ENCODE data around the gene FGD3.
A peak's percentile ranks its signal among the peaks of the same experiment; 100 is the strongest.

The FGD3 gene

DNA sequence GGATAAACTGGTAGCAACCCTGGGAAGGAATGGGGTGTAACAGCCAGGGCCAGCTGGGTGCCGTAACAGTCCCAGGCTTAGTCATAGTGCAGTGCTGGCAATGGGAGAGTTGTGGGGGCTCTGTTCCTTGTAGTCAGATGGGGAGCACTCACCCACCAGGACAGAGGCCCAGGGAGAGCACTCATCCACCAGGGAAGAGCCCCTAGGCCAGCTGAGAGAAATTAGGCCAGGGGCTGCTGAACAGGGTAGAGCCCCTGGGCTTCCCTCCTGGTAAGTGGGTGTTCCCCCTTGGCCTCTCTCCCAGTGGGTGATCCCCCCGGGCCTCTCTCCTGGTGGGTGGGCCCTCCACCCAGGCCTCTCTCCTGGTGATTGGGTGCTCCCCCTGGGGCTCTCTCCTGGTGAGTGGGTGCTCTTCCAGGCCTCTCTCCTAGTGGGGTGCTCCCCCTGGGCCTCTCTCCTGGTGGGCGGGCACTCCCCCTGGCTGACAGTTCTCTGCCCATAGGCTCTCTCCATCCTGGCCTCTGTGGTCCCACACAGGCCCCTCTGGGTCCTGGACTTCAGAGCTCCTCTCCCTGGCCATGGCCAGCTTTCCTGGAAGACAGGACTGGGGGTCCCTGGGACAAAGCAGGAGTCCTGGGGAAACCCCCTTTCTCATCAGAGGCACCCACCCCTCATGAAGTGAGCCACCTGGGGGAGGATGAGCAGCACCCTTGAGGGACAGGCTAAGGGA is 13.4 kb downstream of the FGD3 start:
- no peak for DNase-seq

DNA sequence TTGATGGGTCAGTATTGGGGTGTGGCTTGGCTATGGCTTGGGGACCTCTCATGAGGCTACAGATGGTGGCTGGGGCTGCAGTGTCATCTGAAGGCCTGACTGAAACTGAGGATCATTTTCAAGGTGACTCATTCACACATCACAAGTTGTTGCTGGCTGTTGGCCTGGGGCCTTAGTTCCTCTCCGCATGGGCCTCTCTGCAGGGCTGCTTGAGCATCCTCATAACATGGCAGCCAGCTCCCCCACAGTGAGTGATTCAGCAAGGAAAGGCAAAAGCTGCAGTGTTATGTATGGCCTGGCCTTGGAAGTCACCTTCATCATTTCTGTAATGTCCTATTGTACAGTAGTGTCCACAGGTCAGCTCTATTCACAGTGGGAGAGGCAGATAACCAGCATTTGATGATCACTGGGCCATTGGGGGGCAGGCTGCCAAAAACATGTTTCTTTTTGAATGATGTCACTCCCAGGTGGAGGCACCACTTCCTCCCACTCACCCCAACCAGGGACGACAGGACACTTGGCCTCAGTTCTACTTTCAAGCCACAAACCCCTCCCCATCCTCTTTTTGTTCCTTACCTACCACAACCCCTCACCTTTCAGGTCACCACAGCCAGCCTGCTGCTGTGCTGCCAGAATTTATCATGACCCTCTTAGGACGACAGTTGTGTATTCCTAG is 14.4 kb downstream of the FGD3 start:
- DNase-seq, result peak; percentile 37

DNA sequence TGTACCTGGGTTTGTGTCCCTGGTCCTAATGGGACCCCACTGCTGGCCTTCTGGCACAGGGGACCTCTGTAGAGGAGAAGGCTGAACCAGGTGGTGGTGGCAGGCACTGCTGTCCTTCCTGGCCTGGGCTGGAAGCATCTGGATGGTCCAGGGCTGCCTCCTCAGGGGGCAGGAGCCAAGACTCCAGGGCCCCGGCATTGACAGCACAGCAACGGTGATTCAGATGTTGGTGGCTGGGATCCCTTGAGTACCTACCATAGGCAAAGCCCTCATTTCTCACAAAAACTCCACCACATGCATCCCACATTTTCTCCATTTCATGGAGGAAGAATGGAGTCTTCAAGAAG is 15.0 kb downstream of the FGD3 start:
- no peak for DNase-seq

DNA sequence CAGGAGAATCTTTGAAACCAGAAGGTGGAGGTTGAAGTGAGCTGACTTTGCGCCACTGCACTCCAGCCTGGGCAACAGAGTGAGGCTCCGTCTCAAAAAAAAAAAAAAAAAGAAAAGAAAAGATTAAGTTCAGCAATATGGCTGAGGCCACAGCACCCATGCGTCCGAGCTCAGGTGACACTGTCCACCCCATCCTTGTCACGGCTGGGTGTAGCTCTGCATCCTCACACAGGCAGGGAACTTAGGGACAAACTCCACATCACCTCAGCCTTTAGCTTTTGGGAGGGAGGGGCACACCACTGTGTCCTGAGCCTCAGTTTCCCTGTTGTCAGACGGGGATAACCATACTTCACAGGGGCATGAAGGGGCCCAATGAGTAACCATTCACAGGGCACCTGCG is 15.5 kb downstream of the FGD3 start:
- DNase-seq, result no peak

DNA sequence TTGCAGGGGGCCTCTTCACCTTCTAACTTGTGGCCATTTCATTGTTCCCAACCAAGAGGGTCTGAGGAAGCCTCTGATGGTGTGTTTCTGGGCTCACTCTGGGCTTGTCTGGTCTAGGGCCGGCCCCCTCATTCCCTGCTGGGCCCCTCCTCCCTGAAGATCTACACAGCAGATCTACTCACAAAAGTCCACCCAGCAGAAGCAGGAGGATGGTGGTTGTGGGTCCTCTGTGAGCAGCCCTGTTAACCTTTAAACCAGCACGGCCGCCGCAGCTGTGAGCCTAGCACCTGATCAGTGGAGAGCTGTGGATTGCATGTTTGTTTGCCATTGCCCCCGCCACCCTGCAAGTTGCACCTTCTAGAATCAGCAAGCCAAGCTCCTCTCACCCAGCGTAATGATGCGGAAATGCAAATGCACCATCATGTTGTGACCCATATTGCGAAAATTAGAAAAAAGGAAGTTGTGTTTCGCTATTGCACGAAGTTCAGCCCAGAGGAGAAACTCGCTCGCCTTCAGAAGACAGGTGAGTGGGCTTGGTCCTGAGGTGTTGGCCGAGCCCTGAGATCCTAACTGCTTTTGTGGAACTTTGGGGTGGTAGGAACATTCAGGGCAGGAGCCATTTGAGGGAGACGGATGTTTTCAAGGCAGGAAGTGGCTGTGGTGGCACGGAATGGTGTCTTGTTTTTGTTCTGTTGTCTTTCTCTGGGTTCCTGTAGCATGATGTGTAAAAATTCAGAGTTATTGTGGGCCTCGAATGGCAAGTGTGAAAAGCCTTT is 16.7 kb downstream of the FGD3 start:
- peak; percentile 85 for DNase-seq

DNA sequence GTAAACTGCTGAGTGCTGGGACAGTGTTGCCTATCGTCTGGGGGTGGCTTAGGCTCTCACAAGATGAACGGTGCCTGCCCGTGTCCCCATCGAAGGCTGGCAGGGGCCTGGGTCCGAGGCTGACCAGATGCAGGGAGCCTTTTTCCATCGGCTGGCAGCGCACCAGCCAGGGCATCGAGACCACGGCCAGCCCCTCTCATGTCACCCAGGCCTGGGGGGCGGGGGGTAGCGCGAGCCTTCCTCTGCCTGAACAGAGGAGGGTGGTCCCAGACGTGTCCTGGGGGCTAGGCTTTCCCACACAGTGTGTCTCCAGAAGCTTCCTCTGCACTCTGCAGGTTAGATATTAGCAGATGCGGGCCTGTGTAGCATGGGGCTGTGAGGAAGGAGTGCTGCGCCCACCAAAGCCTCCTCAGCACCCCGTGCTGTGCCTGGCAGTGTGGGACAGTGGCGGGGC is 17.3 kb downstream of the FGD3 start:
- no peak for DNase-seq

DNA sequence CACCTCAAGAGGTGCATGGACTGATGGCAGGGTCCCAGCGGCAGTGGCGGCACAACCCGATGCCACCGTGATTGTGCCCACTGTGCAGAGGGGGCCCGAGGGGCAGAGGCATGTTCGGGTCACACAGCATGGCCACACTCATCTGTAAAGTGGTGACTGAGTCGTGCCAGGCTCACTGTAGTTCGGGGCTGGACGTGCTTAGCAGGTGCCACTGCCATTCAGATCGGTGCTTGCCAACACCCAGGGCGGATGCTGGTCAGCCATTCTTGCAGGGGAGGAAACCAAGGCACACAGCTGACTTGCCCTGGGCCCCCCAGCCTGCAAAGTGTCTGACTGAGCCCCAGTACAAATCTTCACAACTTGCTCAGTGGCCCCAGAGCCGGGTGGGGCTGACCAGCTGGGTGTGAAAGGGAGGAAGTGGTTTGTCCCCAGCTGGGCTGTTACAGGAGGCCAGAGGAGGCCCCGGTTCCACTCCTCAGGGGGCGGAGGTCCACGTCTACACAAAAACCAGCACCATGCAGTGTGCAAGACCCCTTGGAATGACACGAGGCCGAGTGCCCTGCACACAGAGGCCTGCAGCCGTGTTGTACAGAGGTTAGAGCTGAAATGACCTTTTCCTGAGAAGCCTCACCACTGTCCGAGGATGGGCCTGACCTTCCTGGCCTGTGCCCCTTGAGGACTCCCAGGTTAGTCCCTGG is 17.9 kb downstream of the FGD3 start:
- peak; percentile 61 for DNase-seq

DNA sequence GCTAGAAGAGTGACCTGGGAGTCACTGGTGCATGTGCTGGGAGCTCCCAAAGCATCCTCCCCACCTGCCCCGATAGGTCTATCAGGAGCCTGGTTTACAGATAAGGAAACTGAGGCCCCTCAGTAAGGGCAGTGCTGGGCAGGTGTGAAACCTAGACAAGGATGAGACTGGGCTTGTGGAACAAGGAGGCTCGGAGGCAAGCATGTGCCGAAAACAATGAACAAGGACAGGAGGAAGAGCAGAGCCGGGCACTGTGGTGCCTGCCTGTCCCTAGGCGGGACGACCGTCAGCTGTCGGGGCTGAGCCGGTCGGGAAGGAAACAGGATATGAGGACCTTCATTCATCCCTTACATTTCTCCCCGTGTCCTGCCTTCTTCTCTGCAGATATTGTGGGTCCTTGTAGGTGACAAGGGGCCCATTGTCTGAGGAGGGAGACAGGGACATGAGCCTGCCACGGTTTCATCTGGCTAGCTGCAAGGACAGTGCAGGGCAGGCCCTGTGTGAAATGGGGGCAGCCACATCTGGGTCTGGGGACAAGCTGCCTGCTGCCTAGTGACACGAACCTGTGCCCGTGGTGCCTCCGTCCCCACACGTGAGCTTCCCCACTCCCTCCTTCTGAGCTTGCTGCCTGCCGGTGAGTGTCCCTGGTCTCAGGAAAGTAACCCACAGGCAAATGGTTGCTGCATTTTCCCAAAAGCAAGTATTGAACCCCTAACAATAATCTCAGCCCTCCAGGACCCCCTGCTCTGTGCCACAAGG is 18.6 kb downstream of the FGD3 start:
- peak; percentile 25 for DNase-seq

DNA sequence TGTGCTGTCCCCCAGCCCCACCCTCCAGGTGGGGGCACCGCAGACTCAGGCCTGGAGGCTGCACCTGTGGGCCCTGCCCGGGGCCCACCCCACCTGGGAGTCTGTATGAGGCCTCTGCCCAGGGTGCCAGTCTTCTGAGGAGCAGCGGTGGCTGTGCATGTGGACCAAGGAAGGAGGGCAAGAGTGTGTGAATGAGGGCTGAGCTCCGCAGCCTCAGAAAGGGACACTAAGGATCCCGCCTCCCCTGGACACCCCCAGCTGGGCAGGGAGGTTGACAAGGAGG is 19.1 kb downstream of the FGD3 start:
- no peak for DNase-seq

DNA sequence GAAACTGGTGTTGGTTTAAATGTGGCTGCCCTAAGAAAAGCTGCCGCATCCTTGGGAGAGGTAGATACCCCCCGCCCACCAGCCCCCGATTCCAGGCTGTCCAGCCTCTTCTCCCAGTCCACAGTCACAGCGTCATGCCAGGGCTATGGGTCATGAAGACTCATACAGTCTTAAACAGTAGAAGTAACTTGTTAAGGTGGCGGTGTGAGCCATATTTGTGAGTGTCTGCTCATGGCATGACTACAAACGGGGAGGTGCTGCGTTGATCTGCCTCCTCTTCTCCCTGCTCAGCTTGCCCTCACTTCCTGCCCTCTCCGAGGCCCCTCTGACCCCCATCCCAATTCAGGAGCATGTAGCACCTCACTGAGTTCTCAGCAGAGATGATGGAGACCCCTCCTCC is 20.8 kb downstream of the FGD3 start:
- no peak for DNase-seq

DNA sequence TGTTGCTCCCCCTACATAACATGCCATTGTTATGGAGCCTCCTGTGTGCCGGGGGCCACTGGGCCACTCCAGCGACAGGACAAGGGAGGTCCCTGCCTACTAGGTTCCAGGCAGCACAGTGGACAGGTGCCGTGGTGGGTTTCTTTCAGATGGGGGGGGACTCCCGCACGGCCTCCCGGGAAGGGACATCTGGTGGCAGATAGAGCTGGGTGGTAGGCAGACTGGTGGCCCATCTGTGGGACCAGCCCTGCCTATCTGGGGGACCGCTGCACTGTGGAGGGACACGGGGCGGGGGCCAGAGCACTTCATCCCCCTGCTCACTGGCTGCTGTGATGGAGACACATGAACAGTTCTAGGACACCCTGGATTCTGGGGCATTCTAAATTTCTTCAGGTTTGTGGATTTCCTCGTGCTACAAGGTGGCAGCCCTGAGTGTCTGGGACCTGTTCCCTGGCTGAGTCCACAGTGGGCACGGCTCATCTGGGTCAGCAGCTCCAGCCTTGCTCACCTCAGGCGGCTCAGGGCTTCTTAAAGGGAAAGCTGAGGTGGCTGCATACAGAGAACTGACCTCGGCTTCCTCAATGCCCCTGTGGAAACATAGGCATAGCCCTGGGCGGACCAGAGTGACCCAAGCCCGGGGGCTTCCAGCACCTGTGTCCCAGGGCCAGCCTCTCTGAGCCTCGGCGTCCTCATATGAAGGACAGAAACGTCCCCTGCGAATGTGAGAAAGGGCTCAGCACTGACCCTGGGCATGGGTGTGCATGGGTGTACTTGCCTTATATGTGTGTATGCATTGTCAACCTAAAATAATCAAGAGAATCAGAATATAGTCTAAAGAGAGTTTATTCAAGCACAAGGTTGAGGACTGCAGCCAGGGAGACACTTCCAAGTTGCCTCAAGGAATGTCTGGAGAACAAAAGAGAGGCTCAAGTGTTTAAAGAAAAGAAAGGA is 22.5 kb downstream of the FGD3 start:
- DNase-seq, result no peak

DNA sequence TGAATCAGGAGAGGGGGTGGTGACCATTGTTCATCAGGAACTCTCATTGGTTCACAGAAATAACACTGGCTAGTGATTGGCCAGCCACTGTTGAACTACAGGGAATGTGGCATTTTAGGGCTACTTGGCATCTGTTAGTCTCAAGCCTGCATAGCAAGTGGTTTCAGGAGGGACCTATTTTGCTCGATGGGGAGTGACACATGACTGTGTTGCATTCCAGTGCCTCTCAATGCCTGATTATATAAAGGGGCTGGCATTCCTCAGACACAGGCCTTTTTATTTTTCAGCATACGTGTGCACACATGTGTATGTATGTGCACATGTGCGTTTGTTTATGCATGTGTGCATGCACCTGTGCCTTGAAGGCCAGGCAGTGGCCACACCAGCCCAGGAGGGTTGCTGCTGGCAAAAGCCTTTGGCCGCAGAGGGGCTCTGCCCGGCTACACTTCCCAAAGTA is 23.2 kb downstream of the FGD3 start:
- DNase-seq, result no peak

DNA sequence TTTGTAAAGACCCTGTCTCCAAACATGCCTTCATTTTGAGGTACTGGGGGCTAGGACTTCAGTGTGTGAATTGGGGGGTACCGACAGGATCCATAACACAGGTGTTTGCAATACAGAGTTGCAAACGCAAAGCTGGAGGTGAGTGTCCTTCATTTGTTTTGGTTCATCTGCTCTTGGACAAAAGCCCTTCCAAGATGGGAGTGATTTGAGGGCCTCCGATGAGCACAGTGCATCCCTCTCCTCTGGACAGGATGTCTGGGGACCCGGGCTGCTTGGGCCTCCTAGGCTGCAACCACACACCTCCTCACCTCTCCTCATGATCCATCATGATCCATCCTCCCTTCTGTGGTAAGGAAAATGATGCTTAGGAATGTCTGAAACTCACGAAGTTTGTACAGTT is 23.8 kb downstream of the FGD3 start:
- DNase-seq, result no peak

DNA sequence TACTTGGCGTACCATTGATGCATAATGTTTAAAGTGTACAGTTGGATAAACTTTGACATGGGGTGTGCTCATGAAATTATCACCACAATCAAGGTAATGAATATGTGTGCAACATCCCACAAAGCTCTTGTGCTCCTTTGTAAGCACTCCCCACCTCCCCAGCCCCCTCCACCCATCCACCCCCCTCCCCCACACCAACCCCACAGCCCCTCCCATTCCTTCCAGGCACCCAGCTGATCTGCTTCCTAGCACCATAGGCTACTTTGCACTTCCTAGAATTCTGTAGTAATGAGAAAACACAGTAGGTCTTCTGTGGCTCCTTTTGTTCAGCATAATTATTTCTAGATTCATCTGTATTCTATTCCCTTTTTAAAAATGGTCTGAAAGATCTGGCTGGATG is 24.5 kb downstream of the FGD3 start:
- DNase-seq, result no peak

DNA sequence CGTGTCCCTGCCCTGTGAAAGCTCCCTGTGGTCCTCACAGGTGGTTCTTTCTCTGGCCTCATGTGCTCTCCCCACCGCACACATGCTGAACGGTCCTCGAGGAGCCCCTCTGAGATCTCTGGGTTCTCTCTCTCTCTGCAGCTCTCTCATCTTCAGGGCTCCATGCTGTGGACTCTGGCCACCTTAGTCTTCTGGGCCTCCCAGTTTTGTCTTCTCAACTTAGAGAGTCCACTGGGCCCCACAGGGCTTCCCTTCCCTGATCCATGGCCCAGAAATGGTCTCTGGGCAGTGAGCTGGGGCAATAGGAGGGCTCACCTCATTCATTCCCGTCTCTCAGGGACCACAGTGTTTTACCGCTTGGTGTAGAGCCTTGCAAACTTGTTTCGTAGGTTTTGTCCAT is 26.4 kb downstream of the FGD3 start:
- no peak for DNase-seq

DNA sequence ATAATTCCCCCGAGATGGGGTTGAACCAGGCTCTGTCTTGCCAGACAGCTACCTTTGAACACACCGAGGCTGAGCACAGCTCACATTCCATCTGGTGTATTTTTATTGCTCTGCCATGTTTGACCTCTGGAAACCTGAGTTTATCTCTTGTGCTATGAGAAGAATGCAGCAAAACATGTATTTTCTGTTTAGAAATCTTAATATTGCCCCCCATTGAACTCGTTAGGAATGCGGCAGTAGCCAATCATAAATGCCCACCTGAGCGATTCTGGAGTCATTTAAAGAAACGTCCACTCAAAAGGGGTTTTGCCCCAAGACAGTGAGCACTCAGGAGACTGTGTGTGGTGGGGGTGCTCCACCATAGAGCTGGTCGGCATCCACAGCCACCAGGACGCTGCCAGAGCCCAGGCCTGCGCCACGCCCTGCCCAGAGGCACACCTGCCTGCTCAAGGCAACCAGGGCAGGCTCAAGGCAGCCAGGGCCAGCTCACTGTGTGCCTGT is 26.9 kb downstream of the FGD3 start:
- DNase-seq, result no peak

DNA sequence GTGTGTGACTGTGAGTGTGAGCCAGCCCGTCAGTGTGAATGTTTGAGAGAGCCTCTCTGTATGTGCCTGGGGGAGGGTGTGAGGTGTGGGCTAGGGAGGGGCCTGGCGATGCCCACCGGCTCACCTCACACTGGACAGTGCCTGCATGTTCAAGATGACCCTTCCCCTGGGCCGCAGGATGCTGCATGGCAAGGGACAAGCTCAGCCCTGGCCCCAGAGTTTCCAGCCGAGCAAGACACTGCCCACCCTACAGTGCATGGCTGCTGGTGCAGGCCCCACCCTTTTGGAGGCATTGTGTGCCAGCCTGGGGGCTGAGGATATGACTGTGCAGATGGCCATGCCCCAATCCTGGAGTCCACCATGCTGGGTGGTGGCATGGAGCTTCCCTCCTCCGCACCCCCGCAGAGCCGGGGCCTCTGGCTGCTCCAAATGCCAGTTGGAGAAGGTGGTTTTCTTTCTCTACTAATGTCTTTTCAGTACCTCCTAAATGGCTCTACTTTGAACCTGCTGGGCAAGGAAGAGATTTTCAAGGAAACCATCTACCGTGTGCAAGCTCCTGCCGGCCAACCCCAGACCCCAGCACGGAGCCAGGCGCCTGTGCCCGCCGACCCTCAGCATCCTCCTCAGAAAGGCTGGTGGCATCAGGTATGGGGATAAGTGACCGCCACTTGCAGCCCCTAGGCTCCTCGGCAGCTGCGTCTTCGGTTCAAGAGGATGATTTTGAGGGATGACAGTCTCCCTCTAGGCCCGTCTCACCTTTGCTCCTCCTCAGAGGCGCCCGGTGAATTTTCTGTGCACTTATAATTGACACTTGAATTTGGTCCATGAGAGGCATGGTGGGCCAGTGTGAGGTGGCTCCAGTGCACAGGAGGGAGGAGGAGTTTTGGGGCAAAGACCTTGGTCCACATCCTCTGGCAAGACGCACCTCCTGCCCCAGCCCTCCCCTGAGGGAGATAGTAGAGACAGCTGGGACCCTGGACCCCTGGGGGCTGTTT is 27.7 kb downstream of the FGD3 start:
- no peak for DNase-seq

DNA sequence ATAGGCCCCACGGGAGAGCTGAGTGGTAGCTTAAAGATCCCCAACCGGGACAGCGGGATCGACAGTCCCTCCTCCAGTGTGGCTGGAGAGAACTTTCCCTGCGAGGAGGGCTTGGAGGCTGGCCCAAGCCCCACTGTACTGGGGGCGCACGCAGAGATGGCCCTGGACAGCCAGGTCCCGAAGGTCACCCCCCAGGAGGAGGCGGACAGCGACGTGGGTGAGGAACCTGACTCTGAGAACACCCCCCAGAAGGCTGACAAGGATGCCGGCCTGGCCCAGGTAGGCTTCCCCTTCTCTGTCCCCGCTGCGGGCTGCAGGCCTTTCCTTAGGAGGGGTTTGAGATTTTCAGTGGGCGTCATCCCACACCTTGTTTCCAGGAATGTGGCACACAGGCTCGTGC is 29.1 kb downstream of the FGD3 start:
- no peak for DNase-seq

DNA sequence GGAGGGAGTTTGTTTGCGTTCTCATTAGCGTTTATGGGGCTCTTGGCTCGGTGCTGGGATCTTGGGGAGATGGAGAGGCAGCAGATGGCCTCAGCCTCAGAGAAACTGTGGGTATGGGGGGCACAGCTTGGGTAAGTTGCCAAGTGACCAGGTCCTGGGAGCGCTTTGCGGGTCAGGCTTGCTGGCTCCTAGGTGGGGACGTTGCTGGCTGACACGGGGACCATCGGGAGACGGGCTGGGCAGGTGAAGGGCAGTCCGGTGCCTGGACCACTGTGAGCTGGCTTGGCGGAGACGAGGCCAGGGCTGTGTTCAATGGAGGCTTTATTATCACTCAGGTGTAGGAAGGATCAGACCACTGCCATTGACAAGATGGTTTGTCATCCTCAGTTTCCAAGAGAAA is 30.0 kb downstream of the FGD3 start:
- DNase-seq, result no peak

DNA sequence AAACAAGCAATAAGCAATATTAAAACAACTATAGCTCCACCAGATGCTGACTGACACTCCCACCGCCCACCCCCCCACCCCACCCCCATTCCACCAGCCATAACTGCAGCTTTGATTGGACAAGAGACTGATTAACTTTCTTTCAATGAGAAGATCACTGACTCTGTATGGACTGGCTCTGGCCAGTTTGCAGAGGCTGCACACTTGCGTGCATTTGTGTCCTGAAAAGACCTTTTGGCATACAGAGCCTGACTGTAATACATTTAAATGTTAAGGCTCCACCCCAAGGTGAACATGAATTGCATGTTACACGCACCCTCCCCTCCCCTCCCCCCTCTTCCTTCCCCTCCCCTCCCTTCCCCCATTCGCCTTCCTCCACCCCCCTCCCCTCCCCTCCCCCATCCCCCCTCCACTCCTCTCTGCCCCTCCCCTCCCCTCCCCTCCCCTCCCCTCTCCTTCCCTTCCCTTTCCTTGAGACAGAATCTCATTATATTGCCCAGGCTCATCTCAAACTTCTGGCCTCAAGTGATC is 31.1 kb downstream of the FGD3 start:
- DNase-seq, result no peak
